ENCODE data around the gene DOK6.

DOK6 gene

DNA sequence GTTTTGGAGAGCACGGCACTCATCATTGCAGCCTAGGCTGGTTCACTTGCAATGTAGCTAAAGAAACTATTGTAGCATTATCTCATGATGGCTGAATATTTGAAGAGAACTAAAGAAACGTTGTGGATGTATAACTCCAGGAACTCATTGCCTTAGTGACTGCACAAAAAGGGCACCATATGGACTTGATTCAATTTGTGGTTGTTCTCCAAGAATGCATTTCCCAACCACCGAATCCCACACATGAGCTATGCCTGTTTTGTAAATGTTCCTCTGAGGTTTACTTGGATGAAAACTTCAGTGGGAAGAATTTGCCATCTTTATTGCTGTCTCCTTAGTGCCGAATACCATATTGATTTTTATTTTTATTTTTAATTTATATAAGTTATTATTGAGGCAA, 43.5 kb downstream of the DOK6 start:
- DNase-seq: no peak

DNA sequence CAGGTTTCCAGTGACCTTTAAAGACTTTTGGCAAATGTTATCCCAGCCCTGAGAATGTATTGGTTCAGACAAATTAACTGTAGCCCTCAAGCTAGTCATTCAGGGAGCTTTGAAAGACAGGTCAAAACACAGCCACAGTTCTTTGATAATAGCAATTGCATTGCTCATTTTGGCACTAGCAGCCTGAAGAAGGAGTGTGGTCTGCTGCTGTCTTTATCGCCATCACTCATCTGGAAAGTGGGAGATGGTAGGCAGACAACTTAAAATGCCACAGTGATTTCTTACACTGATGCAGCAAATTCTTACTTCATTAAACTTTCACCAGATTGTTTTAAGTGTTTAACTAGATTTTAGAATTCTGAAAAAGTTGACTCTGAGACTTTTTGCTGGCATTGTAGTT, 47.2 kb downstream of the DOK6 start:
- no peak for DNase-seq

DNA sequence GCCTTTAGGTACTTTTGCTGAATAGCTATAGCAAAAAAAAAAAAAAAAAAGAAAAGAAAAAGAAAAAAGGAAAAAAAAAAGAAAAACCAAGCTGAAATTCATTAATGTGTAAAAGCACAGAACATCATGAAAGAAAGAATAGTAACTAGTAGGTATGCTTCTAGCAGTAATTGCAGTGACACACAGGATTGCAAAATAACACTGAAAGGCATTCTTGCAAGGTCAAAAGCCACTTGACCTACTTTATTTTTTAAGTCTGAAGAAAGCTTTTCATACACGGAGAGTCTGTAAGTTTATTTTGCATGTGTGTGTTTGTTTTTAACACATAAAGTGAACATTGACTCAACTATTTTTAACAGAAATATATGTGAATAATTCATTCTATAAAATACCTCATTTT, 54.4 kb downstream of the DOK6 start:
- DNase-seq: no peak

DNA sequence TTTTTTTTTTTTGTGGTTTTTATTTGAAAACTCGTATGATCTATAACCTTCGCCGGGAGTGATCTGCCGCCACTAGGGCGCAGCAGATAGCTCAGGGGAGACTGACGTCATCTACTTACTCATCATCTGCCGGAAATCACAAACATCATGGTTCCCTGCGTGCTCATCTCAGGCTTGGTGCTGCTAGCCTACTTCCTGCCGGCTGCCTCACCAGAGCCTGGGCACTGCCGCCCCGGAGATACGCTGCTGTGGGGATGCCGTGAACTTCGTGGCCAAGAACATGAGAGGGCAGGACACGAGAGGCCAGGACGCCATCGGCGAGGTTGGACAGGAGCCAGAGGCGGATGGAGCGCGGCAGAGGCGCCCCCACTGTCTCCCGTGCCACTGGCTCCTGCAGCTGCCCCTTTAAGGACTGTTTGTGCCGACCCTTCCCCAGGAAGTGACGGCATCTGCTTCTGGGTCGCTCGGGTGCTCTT, 68.8 kb downstream of the DOK6 start:
- no peak for DNase-seq

DNA sequence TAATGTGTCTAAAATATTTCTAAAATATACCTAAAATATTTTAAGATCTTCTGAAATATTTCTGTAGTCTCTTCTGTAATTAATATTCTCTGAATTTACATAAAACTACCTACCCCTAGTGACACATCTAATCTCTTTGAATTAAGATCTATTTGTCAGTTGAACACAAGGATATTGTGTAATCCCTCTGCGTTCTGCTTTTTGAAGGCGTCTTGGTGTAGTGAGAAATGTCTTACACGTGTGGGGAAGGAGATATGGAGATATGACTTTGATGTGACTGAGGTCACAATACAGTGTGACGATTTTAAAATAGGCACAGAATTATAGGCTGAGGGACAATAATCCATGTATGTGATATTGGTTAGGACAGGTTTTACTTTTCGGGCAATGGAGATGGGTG, 79.8 kb downstream of the DOK6 start:
- DNase-seq: no peak

DNA sequence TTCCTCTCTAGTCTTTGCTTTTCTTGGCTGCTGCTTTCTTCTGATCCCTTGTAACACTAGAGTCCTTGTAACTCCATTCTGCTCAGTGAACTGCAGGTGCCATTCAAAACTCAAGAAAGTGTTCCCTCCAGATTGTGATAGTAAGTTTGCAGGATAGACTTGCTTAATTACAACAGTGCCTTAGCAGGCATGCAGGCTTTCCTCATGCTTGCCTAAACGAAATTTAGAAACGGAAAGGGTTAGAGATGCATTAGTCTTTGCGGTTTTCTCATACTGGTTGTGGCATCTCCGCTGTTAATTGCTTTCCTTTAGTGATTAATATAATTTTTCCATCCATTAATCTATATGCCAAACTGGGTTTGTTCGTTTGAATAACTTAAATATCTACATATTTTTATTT, 82.9 kb downstream of the DOK6 start:
- DNase-seq: no peak

DNA sequence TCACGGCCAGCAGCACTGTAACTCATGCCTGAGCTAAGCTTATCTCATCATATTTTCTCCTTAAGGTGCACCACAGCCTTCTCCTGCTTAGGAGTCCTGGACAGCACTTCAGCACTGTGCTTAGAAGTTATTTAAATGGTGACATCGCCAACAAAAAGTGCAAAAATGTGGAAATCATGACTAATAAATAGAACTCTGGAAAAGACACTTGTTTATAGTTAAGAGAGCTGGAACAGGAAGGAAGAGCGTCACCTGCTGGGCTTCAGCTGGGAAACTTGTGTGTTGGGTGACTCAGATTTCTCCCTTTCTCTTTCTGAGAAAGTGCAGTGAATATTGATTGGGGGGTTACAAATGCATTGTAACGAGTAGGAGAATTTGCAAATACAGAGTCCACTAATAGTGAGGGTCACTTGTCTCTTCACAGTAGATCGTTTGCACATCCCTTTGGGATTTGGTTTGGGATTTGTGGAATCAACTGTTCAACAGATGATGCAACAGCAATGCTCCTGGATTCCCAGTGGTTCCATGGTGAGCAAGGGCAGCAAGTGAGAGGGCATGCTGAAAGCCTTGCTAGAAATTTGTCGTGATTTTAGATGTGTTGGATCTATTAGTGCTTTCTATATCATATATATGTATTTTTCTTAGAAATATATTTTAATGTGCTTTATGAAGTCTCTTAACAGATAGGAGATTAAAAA, 84.2 kb downstream of the DOK6 start:
- no peak for DNase-seq

DNA sequence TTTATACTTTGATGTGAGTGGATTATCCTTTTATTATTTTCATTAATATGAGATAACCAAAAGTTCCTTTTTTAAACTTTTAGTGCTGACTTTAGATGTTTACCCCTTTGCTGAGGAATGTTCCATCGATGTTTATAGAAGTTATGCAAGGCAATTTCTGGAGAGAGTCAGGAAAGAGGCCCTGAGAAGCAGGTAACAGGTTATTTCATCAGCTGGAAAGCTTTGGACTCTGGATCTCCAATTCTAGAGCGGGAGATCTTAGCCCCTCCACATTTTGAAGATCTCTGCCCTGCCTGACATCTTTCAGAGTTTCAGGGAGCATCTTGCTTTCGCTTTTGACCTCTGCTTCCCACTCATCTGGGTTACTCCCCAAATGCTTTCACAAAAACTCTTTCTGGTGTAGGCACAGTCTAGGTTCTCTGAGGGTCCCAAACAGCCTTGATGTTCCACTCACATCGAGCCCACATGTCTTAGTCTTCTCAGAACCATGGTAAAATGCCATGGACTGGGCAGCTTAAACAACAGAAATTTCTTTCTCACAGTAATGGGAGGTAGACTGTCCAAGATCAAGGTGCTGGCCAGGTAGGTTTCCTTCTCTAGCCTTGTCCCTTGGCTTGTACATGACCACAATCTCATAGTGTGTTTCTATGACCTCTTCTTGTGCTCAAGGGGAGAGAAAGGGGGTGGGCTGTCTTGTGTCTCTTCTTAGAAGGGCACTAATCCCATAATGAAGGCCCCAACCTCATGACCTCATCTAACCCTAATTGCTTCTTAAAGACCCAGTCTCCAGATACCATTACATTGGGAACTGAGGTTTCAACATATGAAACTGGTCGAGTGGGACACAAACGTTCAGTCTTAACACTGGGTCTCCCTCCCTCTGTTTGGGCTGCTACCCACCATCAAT, 87.1 kb downstream of the DOK6 start:
- DNase-seq: no peak

DNA sequence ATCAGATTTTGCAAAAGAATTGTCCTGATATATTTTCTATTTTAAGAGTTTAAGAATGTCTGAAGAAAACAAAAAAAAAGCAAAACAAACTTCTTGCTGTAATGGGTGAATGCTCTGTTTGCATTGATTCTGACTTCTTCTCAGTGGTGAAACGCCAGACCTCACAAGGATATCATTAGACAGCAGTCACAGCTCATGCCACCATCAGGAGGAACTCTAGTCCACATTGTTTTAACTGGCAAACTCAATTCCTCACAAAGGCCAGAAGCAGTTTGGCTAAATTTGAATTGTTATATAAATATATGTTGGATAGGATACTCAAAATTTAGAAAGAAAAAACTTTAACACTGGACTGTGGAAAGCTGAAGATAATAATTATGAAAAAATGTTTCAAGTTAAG, 89.4 kb downstream of the DOK6 start:
- DNase-seq: no peak

DNA sequence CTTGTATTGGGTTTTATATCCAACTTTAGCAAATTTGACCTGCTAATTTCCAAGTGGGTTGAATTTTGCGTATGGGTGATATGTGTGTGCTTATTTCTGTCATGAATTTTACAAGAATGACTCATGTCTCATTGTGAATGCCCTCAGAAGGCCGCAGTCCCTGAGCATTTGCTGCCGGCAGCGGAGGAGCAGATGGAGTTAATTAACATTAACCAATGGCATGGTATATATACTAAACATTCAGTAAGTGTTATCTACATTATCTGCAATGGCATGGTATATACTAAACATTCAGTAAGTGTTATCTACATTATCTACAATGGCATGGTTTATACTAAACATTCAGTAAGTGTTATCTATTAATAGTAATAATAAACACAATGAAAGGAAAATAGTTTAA, 90.1 kb downstream of the DOK6 start:
- no peak for DNase-seq

DNA sequence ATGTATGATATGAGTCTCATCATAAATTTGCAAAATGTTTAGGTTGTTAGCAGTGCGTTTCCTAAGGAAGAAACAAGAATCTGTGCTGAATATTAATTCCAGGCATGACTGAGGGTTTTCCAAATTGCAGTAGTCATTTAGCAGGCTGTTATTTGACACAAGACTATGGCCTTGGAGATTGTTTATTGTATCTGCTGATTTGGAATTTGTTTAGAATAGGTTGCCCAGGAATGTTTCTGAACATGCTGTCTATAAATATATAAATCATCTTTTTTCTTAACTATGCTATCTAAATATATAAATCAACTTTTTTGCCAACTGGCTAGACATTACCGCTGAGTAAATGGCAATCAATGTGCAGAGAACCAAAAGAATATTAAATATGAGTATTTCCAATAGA, 90.9 kb downstream of the DOK6 start:
- no peak for DNase-seq

DNA sequence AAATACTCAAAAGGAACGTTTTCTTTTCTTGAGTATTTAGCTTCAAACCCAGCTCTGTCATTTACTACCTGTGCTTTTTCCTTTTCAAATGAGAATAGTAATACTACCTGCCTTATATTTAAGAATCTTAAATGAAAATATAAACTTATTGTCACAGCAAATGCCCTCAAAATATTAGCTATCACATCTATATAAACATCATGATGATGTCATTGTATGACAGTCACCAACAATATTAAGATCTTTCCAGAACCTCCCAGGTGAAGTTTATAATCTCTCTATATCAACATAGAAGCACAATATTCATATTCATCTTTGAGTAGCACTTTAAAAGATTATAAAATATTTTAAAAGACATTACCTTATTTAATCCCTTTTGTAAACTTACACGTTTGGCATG, 92.2 kb downstream of the DOK6 start:
- no peak for DNase-seq

DNA sequence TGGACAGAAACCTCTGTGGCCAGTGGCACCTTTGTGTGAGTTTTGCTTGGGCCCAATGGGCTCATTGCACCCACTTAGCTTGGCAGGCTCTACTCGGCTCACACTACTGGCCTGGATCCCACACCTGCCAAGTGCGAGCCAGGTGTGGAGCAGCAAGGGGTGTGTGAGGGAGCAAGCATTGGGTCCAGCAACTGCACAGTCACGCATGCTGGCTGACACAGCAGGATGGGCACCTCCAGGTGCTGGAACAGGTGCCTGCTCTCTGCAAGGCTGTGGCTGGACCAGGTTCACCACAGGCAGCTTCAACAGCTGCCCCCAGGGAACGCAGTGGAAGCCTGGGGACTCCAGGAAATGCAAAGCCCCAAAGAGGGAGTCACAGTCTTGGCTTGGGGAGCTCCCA, 94.2 kb downstream of the DOK6 start:
- DNase-seq: no peak

DNA sequence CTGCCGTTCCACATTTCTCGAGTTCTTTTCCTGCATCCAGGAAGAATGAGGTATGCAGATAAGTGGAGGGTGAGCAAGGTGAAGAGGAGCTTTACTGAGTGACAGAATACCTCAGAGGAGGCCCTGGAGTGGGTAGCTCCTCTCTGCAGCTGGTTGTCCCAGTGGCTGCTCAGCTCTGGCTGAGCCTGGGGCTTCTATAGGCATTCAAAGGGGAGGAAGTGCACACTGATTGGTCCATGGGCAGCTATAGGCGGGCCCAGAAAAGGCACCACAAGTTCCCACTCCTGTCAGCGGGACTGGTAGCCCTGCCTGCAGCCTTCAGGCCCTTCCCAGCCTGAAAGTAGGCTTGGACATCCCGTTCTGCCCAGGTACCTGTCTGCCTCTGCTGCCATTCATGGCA, 94.7 kb downstream of the DOK6 start:
- no peak for DNase-seq

DNA sequence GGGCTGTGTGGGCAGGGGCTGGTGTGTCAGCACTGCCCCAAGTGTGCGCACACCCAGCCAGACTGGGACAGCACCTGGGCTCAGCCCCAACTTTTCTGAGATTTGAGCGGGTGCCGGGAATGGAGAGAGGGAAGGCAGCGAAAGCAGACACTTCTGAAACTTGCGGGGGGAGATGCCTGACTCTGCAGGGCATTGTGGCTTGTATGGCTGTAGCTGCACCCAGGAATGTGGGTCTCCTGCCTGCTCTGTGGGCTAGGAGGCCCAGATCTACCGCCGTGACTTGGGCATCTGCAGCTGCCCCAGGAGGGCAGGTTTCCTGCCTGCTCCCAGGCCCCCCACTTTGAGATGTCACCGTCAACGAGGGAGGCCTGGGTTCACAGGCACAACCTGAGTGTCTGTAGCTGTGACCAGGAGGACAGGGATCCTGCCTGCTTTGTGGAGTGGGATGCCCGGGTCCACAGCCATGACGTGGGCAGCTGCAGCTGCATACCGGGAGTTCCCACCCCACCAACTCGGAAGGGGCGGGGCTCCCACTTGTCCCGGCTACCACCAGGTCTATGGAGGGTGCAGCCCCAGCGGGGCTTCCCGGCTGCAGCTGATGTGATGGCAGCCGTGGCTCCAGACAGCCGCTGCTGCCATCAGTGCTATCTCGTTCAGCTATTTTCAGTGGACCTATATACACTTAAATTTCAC, 95.3 kb downstream of the DOK6 start:
- DNase-seq: no peak

DNA sequence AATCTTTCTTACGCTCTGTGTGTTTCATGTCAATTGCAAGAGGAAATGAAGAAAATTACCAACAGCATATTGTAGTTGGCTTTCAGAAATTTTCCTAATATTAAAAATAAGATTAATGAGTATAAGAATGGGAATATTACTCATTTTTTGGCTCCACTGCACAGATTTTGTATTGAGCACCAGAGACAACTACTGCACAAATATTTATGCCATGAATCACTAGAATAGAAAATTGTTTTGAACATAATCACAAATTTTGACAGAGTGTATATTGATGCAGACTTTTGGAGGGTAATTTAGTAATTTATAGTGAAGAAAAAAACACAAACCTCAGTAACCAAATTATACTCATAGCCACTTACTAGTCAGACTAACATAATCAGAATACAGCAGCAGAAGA, 118.3 kb downstream of the DOK6 start:
- DNase-seq: no peak

DNA sequence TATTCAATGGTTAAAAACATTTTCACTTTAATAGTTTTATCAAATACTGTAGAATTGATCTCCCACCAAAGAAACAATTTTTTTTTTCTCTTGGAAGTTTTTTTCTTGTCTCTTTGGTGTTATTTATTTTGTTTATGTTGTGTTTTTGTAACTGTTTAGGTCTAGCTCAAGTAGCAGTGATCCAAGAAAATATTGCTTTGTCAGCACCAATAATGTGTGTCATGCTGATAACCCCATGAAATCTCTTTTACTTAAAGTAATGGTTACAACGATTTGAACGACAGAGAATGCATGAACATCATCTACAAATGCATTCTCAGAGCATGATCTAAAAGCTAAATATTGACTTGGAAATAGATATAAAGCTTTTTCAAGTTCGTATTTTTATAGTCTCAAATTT, 122.9 kb downstream of the DOK6 start:
- DNase-seq: no peak

DNA sequence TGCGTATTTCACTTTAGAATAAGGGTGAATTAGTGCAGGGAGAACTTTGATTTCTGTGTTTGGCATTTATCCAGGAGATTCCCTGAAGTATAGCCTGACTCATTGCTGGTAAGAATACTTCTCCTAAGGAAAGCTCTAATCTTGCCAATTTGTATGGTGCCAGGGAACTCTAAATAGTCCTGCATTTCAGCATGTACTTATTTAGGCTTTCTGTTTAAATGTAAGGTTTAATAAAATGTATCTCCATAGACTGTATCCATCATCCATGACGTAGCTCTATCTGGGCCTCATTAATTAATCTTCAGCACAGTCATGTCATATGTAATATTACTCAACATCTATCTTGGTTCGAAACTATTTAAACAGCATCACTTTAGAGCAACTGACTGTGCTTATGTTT, 127.7 kb downstream of the DOK6 start:
- no peak for DNase-seq

DNA sequence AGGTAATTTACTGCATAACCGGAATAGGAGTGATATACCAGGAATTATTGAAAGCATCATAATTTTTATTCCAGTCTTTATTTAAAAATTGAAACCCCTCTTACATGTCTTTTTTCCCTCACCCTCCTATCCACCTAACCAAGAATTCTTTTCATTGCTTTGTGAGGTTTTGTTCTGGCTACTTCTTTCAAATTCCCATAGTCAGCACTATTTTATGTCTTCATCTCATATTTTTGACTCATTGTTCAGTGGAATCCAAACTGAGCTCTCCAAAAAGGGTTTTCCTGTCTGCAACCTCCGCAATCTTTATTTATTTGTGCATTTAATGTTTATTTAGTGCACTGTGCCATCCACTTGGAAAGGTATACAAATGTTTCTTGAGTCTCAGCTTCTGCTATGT, 128.5 kb downstream of the DOK6 start:
- no peak for DNase-seq

DNA sequence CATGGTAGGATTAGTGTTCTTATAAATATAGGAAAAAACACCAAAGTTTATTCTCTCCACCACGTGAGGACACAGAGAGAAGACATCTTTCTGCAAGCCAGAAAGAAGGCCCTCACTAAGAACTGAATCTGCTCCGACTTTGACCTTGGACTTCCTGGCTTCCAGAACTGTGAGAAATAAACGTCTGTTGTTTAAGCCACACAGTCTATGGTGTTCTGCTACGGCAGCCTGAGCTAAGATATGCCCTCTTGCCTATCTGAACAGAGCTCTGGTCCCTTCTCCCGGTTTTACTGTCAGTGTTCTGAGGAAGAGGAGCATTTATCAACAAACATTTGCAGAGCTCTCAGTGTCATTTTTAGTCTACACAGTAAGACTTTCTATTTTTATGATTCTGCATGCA, 131.3 kb downstream of the DOK6 start:
- no peak for DNase-seq

DNA sequence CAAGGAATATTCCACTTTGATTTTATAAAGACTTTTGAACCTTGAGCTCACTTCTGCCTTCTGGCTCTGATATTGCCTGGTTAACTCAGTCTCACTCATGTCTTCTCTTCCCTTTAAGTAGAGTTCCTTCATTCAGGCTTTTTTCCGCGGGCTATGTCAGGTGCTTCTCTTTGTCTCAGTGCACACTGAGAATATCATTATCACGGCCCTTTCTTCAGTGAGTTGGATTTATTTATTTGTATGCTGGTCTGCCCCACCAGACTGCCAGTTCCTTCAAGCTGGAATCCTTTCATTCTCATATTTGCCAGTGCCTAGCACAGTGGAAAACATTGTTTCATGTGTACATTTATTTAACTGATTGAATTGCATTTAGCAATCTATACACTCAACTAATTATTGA, 136.5 kb downstream of the DOK6 start:
- no peak for DNase-seq

DNA sequence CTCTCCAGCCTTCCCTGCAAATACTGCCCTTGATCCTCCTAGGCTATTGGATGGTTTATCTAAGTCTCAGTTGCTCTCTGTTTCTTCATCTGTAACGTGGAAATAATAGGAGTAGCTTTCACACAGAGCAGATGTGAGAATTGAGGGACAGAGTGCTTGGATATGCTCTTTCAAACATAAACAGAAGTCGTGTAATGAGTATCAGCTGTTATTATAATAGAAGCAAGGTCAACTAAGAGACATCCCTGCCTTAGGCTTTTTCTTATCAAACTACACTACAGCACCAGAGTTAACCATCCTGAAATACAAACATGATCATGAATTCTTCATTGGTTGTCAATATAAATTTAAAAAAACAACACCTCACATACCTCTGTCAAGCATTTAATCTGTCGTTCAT, 138.2 kb downstream of the DOK6 start:
- DNase-seq: no peak

DNA sequence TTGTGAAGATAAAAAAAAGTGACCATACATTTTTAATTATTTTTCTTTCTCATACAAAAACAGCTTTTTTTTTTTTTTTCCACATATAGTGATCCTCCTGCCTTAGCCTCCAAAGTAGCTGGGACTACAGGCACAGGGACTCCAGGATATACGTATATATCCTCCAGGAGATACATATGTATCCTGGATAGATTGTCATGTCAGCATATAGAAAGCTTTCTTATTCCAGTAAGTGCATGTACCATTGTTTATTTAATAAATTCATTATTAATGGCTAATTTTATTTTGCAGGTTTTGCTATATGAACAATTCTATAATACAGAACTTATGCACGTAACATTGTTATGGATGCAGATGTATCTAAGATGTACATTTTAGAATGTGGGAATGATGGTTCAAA, 138.7 kb downstream of the DOK6 start:
- DNase-seq: no peak

DNA sequence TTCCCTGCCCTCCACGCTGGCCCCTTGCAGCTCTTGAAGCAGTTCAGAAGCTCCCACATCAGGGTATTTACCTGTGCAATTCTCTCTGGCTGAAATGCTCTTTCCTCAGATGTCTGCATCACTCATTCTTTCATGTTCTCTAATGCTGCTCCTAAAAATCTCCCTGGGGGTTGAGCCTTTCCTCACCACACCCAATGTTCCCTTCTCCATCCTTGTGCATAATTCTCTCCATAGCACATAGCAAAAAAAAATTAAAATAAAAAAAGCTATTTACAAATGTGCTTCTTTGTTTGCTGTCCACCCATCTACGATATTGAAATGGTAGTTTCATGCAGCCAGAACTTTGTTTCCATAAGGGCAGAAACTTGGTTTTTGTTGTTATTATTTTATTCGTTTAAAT, 155.5 kb downstream of the DOK6 start:
- no peak for DNase-seq

Measured in NCI-H2081 treated with DMSO at 0.1 percent for 48 hours (cell line).